Right atrium auricular region (tissue), 2 donors: ENCODE data around the gene SLC25A13. TPM values are rescaled to one million over a fixed set of nuclear protein-coding genes. Genes with fewer than 3 reads are reported as not detected.

Experiments used
- DNase-seq: peaks from one replicate; pipeline ENCODE4 v3.0.0-alpha.2; 2019; ENCODE audit warnings: low spot score
- H3K27ac ChIP-seq, 2 donors: fragments of 200-600 bp; sonication (generic); 1 replicate in 1 of 2; 2 replicates in 1 of 2; pipeline ENCODE4 v1.5.1; 2016 to 2019
- H3K27me3 ChIP-seq, 2 donors: fragments of 200-600 bp; sonication (generic); one replicate each; pipeline versions ENCODE4 v1.5.1 to v1.6.0; 2017 to 2019
- H3K36me3 ChIP-seq: fragments of 200-600 bp; sonication (generic); one replicate; pipeline ENCODE4 v1.5.1; 2016
- H3K4me1 ChIP-seq, 2 donors: fragments of 200-600 bp; sonication (generic); one replicate each; pipeline versions ENCODE4 v1.5.1 to v1.6.0; 2017 to 2019
- H3K4me3 ChIP-seq, 2 donors: fragments of 200-600 bp; sonication (generic); 1 replicate in 1 of 2; 2 replicates in 1 of 2; pipeline ENCODE4 v1.5.1; 2017 to 2019; ENCODE audit warnings: mild to moderate bottlenecking in 1 of 2, moderate library complexity in 1 of 2
- H3K9me3 ChIP-seq, 2 donors: fragments of 200-600 bp; sonication (generic); one replicate each; pipeline ENCODE4 v1.5.1; 2019
- CTCF ChIP-seq, 2 donors: fragments of 200-600 bp; sonication (generic); IDR thresholded peaks; one replicate each; pipeline ENCODE4 v1.5.1; 2019; ENCODE audit warnings: antibody characterized with exemption in 2 of 2
- total RNA-seq, 2 donors: library from RNA; depleted of rRNA; stranded (reverse); fragments of >200 nt; gene quantifications; one replicate each; pipeline ENCODE4 v1.1.0, GENCODE V29; 2016

The SLC25A13 gene
- total RNA-seq, 2 donors from 2014 or later, result 8.1 to 11.0 TPM

GRCh38 chr7:96312502-96312901 is 9.4 kb downstream of the SLC25A13 start:
- Histone ChIP-seq H3K4me3 (no peak overlapping the region), H3K36me3 (no peaks in the 10 kb centered on the region), H3K4me1 (peaks cover 0 to 53% of the 10 kb centered on the region in 2 donors), H3K9me3 (no peaks in the 10 kb centered on the region), H3K27me3 (no peaks in the 10 kb centered on the region), H3K27ac (no peak overlapping the region)
- no peak for TF ChIP-seq CTCF (IDR thresholded peaks at IDR 0.05)
- no peak for DNase-seq

GRCh38 chr7:96311967-96312366 is 9.9 kb downstream of the SLC25A13 start:
- peaks cover 0 to 53% of the 10 kb centered on the region in 2 donors for H3K4me1 ChIP-seq
- H3K9me3 ChIP-seq, result no peaks in the 10 kb centered on the region
- no peak overlapping the region for H3K27ac ChIP-seq
- H3K27me3 ChIP-seq, result no peaks in the 10 kb centered on the region
- H3K4me3 ChIP-seq, result no peak overlapping the region
- DNase-seq, result no peak
- no peaks in the 10 kb centered on the region for H3K36me3 ChIP-seq
- TF ChIP-seq CTCF (IDR thresholded peaks at IDR 0.05), result no peak

- no peak overlapping the region for H3K4me3 ChIP-seq
- no peaks in the 10 kb centered on the region for H3K27me3 ChIP-seq
- peaks cover 0 to 53% of the 10 kb centered on the region in 2 donors for H3K4me1 ChIP-seq
- peak overlapping the region; percentile 22 to 32 for H3K27ac ChIP-seq
- no peaks in the 10 kb centered on the region for H3K36me3 ChIP-seq
- no peak for TF ChIP-seq CTCF (IDR thresholded peaks at IDR 0.05)
- DNase-seq, result no peak
- no peaks in the 10 kb centered on the region for H3K9me3 ChIP-seq
Measured at GRCh38 chr7:96310110-96310509, 11.8 kb downstream of the SLC25A13 start.

- no peak overlapping the region for H3K27ac ChIP-seq
- no peak overlapping the region for H3K4me3 ChIP-seq
- DNase-seq, result no peak
- H3K4me1 ChIP-seq, result peaks cover 0 to 48% of the 10 kb centered on the region in 2 donors
- H3K36me3 ChIP-seq, result no peaks in the 10 kb centered on the region
- no peak for TF ChIP-seq CTCF (IDR thresholded peaks at IDR 0.05)
- no peaks in the 10 kb centered on the region for H3K27me3 ChIP-seq
- no peaks in the 10 kb centered on the region for H3K9me3 ChIP-seq
Measured at GRCh38 chr7:96308950-96309263, 13.0 kb downstream of the SLC25A13 start.

- Histone ChIP-seq H3K36me3 (no peaks in the 10 kb centered on the region), H3K9me3 (no peaks in the 10 kb centered on the region), H3K4me1 (peaks cover 0 to 48% of the 10 kb centered on the region in 2 donors), H3K4me3 (no peak overlapping the region), H3K27me3 (no peaks in the 10 kb centered on the region), H3K27ac (no peak overlapping the region)
- no peak for DNase-seq
- no peak for TF ChIP-seq CTCF (IDR thresholded peaks at IDR 0.05)
Measured at GRCh38 chr7:96308253-96308949, 13.5 kb downstream of the SLC25A13 start.
